Smooth muscle cell of the brain vasculature (primary cell): ENCODE data around the gene MARCHF7.
"Not testable (repeated sequence)": the region's sequence is repeated elsewhere in the genome, so short reads cannot be mapped to it uniquely, and the experiment has no call there.

Experiments used
- DNase-seq: peaks from one replicate; pipeline ENCODE4 v3.0.0-alpha.2; 2012; ENCODE audit warnings: low read depth, low spot score

The MARCHF7 gene

DNA sequence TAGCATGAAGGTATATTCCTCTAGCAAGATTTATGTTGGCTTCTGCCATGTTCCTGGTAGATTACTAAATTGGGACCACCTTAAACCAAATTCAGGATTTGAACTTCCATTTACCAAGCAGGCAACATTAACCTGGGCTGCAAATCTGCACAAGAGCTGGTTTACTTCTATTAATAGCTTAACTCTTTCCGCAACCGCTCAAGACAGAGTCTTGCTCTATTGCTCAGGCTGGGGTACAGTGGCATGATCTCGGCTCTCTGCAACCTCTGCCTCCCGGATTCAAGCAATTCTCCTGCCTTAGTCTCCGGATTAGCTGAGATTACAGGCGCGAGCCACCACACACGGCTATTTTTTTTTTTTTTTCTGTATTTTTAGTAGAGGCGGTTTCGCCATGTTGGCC, 8.4 kb downstream of the MARCHF7 start:
- DNase-seq = no peak

DNA sequence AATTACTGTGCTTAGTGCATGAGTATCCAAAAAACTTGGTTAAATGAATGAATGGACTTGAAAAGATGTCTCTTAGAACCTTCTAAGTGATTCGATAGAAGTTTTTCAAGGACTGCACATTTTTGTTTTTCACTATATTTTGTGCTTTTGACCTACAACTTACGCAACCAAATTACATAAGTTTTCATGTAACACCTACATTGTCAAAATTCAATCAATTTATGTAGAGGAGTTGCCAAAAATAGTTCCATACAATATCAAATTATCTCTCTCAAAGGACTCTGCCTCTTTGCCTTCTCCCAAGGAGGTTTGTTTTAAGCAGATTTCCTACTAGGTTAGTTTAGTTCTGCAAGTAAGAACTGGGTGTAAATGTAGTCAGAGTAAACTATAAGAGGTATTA, 10.3 kb downstream of the MARCHF7 start:
- DNase-seq = no peak

DNA sequence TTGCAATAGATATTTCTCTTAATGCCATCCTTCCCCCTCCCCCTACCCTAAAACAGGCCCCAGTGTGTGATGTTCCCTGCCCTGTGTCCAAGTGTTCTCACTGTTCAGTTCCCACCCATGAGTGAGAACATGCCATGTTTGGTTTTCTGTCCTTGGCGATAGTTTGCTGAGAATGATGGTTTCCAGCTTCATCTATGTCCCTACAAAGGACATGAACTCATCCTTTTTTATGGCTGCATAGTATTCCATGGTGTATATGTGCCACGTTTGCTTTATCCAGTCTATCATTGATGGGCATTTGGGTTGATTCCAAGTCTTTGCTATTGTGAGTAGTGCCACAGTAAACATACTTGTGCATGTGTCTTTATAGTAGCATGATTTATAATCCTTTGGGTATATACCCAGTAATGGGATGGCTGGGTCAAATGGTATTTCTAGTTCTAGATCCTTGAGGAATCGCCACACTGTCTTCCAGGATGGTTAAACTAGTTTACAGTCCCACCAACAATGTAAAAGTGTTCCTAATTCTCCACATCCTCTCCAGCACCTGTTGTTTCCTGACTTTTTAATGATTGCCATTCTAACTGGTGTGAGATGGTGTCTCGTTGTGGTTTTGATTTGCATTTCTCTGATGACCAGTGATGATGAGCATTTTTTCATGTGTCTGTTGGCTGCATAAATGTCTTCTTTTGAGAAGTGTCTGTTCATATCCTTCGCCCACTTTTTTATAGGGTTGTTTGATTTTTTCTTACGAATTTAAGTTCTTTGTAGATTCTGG, 12.7 kb downstream of the MARCHF7 start:
- not testable (repeated sequence) for DNase-seq

DNA sequence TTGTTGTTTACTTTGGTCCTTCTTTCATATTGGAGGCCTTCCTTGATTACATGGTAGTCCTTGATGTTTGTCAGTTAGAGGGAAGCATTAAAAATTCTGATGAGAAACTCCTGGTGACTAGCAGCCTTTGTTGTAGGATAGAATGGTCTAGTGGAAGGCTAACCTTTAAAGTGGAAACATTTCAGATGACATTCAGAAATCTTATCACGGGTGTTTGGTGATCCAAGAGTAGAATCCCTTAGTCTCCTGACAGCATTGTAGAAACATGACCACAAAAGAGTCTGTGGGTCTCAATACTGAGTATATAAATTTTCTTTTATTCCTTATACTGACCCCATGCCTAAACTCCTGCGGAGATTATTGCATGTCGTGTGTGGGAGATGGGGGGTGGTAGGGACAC, 13.4 kb downstream of the MARCHF7 start:
- no peak for DNase-seq

DNA sequence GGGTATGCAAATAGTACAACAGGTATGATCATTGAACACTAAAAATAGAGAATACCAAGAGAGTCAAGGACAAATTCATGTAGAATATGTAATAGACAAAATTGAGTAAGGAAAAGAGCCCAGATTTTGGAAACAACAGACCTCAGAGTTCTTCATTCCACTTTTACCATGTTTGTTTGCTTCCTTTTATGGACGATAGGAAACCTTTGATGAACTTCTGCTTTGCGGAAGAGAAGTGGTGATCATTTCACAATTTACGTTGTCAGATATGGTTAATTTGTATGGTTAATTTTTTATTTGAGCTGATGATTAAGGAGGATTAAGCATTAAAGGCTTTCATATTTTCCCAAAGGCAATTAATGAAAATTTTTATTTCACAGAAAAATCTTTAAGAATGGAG, 16.3 kb downstream of the MARCHF7 start:
- DNase-seq = no peak

DNA sequence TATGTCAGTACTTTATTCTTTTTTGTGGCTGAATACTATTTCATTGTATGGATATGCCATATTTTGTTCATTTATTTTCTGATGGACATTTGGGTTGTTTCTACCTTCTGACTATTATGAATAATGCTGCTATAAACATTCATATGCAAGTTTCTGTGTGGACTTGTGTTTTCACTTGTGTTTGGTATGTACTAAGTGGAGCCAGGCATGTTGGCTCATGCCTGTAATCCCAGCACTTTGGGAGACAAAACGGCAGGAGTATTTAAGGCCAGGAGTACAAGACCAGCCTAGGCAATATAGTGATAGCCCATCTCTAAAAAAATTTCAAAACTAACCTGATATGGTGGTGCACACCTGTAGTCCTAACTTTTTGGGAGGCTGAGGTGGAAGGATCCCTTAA, 23.3 kb downstream of the MARCHF7 start:
- no peak for DNase-seq

DNA sequence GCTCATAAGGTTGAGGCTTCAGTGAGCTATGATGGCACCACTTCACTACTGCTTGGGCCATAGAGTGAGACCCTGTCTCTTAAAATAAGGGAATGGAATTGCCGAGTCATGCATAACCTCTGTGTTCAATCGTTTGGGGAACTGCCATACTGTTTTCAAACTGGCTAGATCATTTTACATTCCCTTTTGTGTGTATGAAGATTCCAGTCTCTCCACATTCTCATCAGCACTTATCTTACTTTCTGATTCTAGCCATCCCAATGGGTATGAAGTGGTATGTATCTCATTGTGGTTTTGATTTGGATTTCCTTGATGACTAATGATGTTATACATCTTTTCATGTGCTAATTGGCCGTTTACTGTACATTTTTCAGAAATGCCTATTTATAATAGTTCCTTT, 23.7 kb downstream of the MARCHF7 start:
- DNase-seq = no peak

DNA sequence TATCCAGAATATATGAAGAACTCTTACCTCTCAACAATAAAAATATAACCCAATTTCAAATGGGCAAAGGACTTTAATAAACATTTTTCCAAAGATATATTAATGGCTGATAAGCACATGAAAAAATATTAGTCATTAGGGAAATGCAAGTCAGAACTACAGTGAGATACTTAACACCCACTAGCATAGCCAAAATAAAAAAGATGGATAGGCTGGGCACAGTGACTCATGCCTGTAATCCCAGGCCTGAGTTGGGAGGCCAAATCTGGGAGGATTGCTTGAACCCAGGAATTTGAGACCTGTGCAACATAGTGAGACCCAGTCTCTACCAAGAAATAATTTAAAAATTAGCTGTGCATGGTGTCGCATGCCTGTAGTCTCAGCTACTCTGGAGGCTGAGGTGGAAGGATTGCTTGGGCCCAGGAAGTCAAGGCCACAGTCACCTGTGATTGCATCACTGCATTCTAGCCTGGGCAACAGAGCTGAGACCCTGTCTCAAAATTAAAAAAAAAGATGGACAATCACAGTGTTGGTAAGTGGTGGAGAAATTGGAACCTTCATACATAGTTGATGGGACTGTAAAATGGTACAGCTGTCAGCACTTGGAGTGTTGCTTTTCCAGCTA, 25.1 kb downstream of the MARCHF7 start:
- DNase-seq = no peak

DNA sequence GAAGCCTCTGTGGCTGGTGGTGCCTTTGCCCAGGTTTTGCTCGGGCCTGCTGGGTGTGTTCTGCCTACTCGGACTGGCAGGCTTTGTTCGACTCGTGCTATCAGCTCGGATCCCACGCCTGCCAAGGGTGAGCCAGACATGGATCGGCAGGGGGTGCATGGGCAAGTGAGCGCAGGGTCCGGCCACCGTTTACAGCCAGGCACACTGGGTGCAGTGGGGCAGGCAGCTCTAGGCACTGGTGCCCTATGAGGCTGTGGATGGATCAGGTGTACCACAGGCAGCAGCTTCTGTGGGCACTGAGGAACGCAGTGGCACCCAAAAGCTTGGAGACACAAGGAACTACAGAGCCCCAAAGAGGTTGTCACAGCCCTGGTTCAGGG, 25.6 kb downstream of the MARCHF7 start:
- DNase-seq = no peak

DNA sequence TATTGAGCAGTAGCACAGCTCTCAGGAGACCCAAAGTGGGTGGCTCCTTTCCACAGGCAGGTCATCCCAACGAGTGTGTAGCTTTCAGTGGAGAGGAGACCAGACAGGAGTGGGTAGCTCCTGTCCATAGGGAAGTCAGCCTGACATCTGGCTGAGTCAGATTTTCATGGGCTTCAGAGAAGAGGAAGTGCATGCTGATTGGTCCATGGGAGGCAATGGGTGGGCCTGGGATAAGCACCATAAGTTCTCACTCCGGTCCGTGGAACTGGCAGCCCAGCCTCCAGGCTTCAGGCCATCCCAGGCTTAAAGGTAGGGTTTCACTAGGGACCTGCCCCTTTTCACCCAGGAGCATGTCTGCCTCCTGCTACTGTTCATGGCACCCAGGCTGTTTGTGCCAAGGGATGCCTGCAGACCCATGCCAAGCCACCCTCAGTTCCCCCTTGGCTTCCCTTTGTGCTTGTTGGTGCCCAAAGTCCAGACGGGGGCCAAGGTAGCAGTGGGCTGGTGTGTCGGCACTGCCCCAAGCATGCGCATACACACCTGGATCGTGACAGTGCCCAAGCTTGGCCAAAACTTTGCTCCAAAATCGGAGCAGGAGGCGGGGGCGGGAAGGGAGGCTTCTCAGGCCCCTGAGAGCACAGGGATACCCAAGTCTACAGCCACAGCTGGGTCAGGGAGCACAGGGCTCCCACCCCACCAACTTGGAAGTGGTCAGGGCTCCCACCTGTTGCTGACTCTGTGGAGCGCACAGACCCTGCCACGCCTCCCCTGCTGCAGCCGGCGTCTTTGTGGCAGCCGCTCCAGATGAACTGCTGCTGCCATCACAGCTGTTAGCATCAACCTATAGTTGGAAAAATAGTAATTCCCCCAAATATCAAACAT, 26.4 kb downstream of the MARCHF7 start:
- no peak for DNase-seq

DNA sequence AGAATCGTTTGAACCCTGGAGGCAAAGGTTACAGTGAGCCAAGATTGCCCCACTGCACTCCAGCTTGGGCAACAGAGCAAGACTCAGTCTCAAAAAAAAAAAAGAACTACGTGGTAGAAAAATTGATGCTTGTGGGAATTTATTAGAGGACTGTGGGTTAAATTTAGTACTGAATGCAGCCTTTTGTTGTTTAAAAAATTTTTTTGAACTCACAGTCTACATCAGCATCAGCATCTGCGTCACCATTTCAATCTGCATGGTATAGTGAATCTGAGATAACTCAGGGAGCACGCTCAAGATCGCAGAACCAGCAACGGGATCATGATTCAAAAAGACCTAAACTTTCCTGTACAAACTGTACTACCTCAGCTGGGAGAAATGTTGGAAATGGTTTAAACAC, 30.5 kb downstream of the MARCHF7 start:
- DNase-seq = no peak

DNA sequence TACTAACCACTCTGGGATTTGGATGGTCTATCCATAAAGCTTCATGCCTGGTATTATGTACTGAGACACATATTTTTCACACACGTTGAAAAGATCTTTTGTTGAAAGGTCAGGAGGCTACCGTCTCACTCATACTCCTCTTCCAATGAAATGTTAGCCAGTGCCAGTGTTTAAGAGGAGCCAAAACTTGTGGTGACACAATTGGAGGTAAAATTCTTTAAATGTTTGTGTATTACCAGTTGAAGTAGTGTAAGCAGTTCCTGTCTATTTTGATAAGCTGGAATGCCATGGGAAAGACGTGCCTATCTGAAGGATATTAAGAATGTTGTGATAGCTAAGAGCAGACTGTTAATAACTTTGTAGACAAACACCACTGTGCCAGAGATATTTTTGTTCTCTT, 32.1 kb downstream of the MARCHF7 start:
- peak; percentile 17 for DNase-seq

DNA sequence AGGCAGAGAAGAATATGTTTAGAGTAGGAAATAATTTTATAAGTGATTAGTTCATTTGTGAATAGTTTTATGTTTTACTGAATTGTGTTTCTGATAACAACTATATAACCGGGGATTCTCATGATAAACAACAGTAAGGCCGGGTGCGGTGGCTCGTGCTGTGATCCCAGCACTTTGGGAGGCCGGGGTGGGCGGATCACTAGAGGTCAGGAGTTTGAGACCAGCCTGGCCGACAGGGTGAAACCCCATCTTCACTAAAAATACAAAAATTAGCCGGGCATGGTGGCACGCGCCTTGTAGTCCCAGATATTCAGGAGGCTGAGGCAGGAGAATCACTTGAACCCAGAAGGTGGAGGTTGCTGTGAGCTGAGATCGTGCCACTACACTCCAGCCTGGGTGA, 32.9 kb downstream of the MARCHF7 start:
- DNase-seq = not testable (repeated sequence)

DNA sequence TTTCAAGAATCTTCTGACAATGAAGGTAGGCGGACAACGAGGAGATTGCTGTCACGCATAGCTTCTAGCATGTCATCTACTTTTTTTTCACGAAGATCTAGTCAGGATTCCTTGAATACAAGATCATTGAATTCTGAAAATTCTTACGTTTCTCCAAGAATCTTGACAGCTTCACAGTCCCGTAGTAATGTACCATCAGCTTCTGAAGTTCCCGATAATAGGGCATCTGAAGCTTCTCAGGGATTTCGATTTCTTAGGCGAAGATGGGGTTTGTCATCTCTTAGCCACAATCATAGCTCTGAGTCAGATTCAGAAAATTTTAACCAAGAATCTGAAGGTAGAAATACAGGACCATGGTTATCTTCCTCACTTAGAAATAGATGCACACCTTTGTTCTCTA, 35.8 kb downstream of the MARCHF7 start:
- no peak for DNase-seq

DNA sequence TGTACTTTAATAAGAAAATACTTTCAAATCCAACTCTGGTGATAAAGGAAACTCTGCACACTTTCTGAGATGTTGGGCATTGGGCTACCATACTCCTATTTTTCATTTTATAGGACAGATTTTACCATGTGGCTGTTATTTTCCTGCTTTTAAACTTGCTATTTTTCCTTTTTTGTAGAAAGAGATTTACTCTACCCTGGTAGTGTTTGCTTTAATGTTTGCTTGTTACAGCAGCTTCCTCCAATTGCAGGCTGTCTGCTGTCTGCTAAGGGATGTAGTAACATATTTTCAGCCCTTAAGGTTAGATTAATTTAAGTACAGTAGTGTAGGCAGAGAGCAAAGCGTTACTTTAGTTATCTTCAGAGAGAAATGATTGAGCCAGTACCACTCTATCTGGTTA, 38.6 kb downstream of the MARCHF7 start:
- no peak for DNase-seq

DNA sequence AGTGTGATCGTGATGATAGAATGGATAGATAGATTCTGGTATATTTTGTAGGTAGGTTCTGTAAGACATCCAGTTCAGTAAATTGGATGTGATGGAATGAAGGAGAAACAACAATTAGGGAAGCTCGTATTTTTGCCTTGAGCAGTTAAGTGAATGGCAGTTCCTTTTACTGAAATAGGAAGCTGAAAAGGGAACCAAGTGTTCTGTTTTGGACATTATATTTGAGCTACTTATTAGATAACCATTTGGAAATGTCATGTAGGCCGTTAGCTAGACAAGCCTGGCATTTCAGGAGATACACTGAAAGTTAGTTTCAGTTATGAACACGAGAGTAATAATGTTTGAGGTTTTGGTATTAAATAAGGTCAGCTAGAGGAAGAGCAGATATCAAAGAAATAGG, 41.5 kb downstream of the MARCHF7 start:
- no peak for DNase-seq

DNA sequence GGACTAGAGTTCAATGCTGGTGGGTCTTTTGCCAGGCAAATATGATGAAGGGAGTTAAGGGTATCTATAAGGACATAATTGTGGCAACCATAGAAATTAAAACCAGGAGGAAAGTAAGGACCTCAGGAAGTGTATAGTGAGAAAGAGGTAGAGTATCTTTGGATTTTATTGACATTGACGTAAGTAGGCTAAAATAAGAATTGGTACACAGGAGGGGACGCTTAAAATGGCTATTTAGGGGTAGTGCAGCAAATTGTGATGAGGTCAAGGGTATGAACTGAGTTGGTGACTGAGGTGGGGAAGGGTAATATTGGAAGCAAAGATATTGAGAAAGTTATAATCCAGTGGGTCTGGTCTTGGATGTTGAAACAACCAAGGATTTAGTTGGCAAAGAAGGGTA, 42.7 kb downstream of the MARCHF7 start:
- DNase-seq = no peak

DNA sequence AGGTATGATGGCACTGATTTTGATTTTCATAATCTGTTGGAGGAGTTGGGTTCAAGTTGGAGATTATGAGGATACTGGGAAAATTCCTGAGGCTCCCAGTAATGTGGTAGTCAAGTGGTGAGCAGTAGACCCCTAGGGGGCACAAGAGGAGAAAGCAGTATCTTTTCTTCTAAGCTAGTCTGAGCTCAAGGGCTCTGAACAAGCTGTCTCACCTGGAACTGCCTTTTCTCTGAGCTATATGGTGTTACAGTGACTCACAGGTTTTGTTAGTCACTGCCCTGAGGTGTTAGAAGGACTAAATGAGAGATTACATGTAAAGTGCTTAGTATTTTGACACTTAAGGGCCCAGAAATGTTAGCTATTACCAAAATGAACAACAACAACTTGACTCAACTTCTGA, 43.5 kb downstream of the MARCHF7 start:
- DNase-seq = no peak

DNA sequence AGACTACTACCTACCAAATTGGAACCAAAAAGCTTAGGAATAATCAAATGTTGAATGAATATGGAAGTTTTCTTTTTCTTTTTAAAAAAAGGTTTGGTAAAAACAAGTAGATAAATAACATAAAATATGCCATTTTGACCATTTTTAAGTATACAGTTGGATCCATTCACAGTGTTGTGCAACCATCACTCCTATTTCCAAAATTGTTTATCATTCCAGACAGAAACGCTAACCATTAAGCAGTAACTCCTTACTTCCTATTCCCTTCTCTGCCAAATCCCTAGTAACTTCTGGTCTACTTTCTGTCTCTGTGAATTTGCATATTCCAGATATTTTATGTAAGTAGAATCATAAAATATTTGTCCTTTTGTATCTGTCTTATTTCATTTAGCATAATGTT, 45.9 kb downstream of the MARCHF7 start:
- DNase-seq = no peak

DNA sequence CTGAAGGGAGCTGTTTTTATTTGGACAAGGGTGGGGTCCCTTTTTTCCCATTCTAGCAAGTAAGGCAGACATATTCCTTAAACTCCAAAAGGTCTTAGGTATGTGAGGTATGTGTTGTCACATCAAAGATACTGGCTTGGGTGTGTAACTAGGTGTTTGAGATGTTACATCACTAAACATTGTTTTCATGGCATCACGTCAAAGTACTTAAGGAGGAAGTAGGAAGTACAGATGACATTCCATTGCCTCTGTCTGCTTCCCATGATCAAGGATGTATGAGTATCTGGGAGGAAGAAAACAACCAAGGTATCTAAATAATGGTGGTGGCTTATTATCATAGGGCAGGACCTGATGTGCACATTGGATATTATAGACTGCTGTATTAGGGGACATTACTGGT, 46.4 kb downstream of the MARCHF7 start:
- no peak for DNase-seq

DNA sequence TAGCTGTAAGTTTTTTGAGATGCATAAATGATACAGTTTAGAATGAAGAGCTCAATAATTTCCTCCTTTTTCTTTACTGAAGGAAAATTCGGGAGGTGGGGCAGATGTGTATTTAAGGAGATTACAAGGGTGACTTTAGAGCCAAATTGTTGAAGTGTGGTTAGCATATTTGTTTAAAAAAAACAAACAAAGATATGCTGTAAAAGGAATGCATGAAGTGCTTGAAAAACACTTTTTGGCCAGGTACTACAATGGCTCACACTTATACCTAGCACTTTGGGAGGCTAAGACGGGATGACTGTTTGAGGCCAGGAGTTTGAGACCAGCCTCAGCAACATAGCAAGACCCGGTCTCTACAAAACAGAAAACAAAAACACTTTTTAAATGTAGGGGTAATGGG, 47.3 kb downstream of the MARCHF7 start:
- DNase-seq = no peak

DNA sequence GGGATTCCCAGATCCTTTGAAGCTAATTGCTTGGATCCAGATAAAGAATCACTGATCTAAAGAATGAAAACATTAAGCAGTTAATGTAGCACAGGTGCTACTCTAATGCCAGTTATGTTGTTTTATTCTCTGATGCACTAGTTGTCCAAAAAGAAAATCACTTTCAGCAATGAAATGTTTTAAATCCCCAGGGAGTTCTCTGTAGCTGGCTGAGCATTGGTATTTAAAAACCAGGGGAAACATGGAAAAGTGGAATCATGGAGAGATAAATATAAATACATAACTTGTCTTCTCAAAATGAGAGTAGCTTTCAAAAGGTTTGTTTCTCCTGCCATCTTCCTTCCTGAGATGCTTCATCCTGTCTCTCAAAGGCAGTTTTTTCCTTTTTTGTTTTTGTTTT, 48.0 kb downstream of the MARCHF7 start:
- DNase-seq = no peak

DNA sequence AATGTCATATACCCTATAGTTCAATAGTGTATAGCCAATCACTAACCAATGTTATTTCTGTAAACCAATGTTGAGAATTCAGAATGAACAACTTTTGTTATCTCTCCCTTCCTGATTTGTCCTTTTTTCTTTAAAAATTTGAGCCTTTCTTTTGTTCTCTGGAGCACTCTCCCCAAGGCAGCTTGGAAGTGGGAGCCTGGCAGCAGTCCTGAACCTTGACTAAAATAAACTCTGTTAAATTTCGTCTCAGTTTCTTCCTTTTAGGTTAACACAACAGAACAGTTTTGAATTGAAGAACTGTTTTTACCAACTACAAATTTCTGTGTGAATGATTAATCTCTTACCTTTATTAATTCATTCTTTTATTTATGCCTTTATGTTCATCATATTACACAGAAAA, 49.8 kb downstream of the MARCHF7 start:
- DNase-seq = no peak
